ENCODE results near the gene CDC45.
A peak's percentile ranks its signal among the peaks of the same experiment; 100 is the strongest.

Gene CDC45

GRCh38 chr22:19513823-19514222, 34.1 kb downstream of the CDC45 start:
- DNase-seq = no peak
- TF ChIP-seq, protein P1, sequence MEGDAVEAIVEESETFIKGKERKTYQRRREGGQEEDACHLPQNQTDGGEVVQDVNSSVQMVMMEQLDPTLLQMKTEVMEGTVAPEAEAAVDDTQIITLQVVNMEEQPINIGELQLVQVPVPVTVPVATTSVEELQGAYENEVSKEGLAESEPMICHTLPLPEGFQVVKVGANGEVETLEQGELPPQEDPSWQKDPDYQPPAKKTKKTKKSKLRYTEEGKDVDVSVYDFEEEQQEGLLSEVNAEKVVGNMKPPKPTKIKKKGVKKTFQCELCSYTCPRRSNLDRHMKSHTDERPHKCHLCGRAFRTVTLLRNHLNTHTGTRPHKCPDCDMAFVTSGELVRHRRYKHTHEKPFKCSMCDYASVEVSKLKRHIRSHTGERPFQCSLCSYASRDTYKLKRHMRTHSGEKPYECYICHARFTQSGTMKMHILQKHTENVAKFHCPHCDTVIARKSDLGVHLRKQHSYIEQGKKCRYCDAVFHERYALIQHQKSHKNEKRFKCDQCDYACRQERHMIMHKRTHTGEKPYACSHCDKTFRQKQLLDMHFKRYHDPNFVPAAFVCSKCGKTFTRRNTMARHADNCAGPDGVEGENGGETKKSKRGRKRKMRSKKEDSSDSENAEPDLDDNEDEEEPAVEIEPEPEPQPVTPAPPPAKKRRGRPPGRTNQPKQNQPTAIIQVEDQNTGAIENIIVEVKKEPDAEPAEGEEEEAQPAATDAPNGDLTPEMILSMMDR (IDR thresholded peaks at IDR 0.05; ENCODE audit: low read depth, low read length, missing control alignments) = no peak
- H3K27me3 ChIP-seq (replicated peaks) = no peaks in the 10 kb centered on the region
- peaks cover 2% of the 10 kb centered on the region for H3K36me3 ChIP-seq (replicated peaks)
- no peak overlapping the region for H3K27ac ChIP-seq
- in situ Hi-C loops (cut with HindIII; ENCODE audit: low pct_ligation_motif_present, low sequenced_read_pairs) = no loop called here
- H3K4me3 ChIP-seq (ENCODE audit: low read depth, low read length) = no peak overlapping the region

DNA sequence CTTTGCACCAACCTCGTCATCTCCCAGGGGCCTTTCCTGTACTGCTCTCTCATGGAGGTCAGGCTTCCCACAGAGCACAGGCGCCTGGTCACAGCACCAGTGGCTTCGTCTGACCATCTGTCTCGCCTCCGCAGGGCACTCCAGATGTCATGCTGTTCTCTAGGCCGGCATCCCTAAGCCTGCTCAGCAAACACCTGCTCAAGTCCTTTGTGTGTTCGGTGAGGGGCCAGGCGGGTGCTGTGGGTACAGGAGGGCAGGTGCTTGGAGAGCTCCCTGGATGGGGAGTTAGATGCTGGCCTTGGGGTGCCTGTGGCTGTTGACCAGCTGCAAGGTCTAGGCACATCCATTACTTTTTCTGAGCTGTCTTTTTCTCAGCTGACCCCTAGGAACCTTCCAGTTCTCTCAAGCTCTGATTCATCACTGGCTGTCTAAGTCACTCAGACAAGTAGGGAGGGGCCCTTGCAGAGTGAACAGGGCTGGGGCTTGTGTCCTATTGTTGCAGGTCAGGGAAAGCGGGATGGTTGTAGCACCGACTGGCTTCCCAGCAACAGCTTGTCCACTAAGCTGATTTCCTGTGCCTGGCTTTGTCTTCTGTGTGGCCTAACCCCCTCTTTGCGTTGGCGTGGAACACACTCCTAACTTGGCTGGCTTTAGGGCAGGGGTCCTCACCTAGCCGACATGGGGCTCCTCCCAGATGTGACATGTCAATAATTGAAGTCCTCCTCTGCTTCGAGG, 35.3 kb downstream of the CDC45 start:
- Histone ChIP-seq H3K27me3 (replicated peaks) (no peaks in the 10 kb centered on the region), H3K4me3 (ENCODE audit: low read depth, low read length) (no peak overlapping the region), H3K27ac (no peak overlapping the region), H3K36me3 (replicated peaks) (peaks cover 2% of the 10 kb centered on the region)
- peak; percentile 46 for DNase-seq
- TF ChIP-seq, protein P1 (IDR thresholded peaks at IDR 0.05; ENCODE audit: low read depth, low read length, missing control alignments) = no peak
- in situ Hi-C loops (cut with HindIII; ENCODE audit: low pct_ligation_motif_present, low sequenced_read_pairs) = no loop called here

GRCh38 chr22:19515654-19516377, 36.1 kb downstream of the CDC45 start:
- no peak overlapping the region for H3K4me3 ChIP-seq (ENCODE audit: low read depth, low read length)
- TF ChIP-seq, protein P1 (IDR thresholded peaks at IDR 0.05; ENCODE audit: low read depth, low read length, missing control alignments) = no peak
- no peak overlapping the region for H3K27ac ChIP-seq
- peaks cover 2% of the 10 kb centered on the region for H3K36me3 ChIP-seq (replicated peaks)
- in situ Hi-C loops (cut with HindIII; ENCODE audit: low pct_ligation_motif_present, low sequenced_read_pairs) = no loop called here
- DNase-seq = no peak
- no peaks in the 10 kb centered on the region for H3K27me3 ChIP-seq (replicated peaks)

DNA sequence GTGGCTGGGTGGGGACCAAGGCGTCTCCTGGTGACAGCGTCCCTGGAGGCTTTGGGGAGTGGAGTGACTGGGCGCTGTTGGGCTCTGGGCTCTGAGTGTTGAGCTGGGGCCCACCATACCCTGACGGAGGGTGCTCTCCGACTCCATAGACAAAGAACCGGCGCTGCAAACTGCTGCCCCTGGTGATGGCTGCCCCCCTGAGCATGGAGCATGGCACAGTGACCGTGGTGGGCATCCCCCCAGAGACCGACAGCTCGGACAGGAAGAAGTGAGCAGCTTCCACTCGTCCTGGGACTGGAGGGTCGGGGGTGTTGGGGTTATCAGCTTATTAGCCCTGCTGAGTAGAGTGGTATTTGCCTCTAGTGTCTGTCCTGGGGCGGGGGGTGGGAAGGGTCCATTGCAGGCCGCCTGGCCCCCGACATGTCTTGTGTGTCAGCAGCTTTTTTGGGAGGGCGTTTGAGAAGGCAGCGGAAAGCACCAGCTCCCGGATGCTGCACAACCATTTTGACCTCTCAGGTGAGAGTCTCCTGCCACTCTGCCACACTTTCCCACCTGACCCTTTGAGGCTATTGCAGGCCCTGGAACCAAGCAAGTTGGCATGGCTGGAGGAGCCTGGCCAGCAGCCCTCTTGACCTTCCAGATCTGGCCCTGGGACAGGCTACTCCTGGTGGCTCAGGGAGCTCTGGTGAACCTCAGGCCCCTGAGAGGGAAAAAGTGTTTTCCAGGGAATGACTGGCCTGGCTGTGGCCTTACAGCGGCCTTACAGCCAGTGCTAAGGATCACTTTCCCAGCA, 36.9 kb downstream of the CDC45 start:
- Histone ChIP-seq H3K4me3 (ENCODE audit: low read depth, low read length) (no peak overlapping the region), H3K36me3 (replicated peaks) (peaks cover 2% of the 10 kb centered on the region), H3K27me3 (replicated peaks) (no peaks in the 10 kb centered on the region), H3K27ac (no peak overlapping the region)
- in situ Hi-C loops (cut with HindIII; ENCODE audit: low pct_ligation_motif_present, low sequenced_read_pairs) = no loop called here
- TF ChIP-seq, protein P1 (IDR thresholded peaks at IDR 0.05; ENCODE audit: low read depth, low read length, missing control alignments) = no peak
- no peak for DNase-seq

DNA sequence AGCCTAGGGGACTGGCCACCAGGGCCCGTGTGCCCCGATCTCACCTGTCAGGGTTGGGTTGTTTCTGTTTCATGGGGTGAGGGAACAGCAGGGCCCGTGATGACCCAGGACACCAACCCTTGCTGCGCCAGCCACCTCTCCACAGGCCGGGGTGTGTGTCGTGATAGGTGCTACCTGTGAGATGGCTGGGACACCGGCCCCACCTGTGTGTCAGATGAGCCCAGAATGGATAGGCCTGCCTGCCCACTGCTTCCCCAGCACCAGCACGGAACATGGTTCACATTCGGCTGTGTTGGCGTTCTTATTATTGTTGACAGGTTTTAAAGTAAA, 37.4 kb downstream of the CDC45 start:
- Histone ChIP-seq H3K27me3 (replicated peaks) (no peaks in the 10 kb centered on the region), H3K27ac (no peak overlapping the region), H3K4me3 (ENCODE audit: low read depth, low read length) (no peak overlapping the region), H3K36me3 (replicated peaks) (peaks cover 2% of the 10 kb centered on the region)
- DNase-seq = no peak
- in situ Hi-C loops (cut with HindIII; ENCODE audit: low pct_ligation_motif_present, low sequenced_read_pairs) = no loop called here
- TF ChIP-seq, protein P1 (IDR thresholded peaks at IDR 0.05; ENCODE audit: low read depth, low read length, missing control alignments) = no peak

Measured in brain microvascular endothelial cell (primary cell).